ENCODE data around the gene TNPO2. TPM values are rescaled to one million over a fixed set of nuclear protein-coding genes. Genes with fewer than 3 reads are reported as not detected.
"Not testable (repeated sequence)": the region's sequence is repeated elsewhere in the genome, so short reads cannot be mapped to it uniquely, and the experiment has no call there.

TNPO2 gene
- total RNA-seq, 2 donors from 2014 or later = 106 to 113 TPM

- not testable (repeated sequence) for H3K27ac Mint-ChIP-seq; H3K4me1 ChIP-seq (ENCODE audit: control insufficient read depth, insufficient read depth, low read length); H3K9me3 ChIP-seq (ENCODE audit: control insufficient read depth, low read length); DNase-seq; H3K27ac ChIP-seq (ENCODE audit: low read depth, low read length); H3K27me3 ChIP-seq (ENCODE audit: control insufficient read depth, insufficient read depth, low read length, poor library complexity, severe bottlenecking); H3K4me3 ChIP-seq (ENCODE audit: low read length); H3K4me3 Mint-ChIP-seq; H3K9me3 Mint-ChIP-seq; H3K9ac ChIP-seq (ENCODE audit: extremely low read depth, low read length, poor library complexity, severe bottlenecking); H3K4me1 Mint-ChIP-seq; H3K27me3 Mint-ChIP-seq (ENCODE audit: insufficient read depth)
- WGBS, 2 experiments (ENCODE audit: insufficient coverage in 1 of 2, insufficient read length in 1 of 2) = 73% methylated on average over 12 of the region's 14 CpGs; no CpG with 5 or more reads in 1 of the 2 experiments
- H3K36me3 ChIP-seq (ENCODE audit: control insufficient read depth, insufficient read depth, low read length) = peaks cover 83% of the 10 kb centered on the region
- TF ChIP-seq CTCF (conservative IDR thresholded peaks at IDR 0.05) = peak; percentile 63
- H3K36me3 Mint-ChIP-seq (ENCODE audit: low read depth) = peaks cover 73% of the 10 kb centered on the region
Measured at GRCh38 chr19:12712077-12712476, 11.7 kb downstream of the TNPO2 start.

GRCh38 chr19:12711187-12711586, 12.5 kb downstream of the TNPO2 start:
- no peak overlapping the region for H3K9ac ChIP-seq (ENCODE audit: extremely low read depth, low read length, poor library complexity, severe bottlenecking)
- no peaks in the 10 kb centered on the region for H3K27me3 ChIP-seq (ENCODE audit: control insufficient read depth, insufficient read depth, low read length, poor library complexity, severe bottlenecking)
- Mint-ChIP-seq H3K9me3 (no peaks in the 10 kb centered on the region), H3K4me3 (no peak overlapping the region), H3K27ac (no peak overlapping the region), H3K4me1 (no peaks in the 10 kb centered on the region), H3K27me3 (ENCODE audit: insufficient read depth) (no peaks in the 10 kb centered on the region), H3K36me3 (ENCODE audit: low read depth) (peaks cover 76% of the 10 kb centered on the region)
- no peak for DNase-seq
- WGBS, 2 experiments (ENCODE audit: insufficient coverage in 1 of 2, insufficient read length in 1 of 2) = 96 to 99% methylated on average over 9 to 17 of the region's 17 CpGs
- no peak overlapping the region for H3K27ac ChIP-seq (ENCODE audit: low read depth, low read length)
- peaks cover 83% of the 10 kb centered on the region for H3K36me3 ChIP-seq (ENCODE audit: control insufficient read depth, insufficient read depth, low read length)
- no peaks in the 10 kb centered on the region for H3K4me1 ChIP-seq (ENCODE audit: control insufficient read depth, insufficient read depth, low read length)
- no peak overlapping the region for H3K4me3 ChIP-seq (ENCODE audit: low read length)
- H3K9me3 ChIP-seq (ENCODE audit: control insufficient read depth, low read length) = no peaks in the 10 kb centered on the region
- TF ChIP-seq CTCF (conservative IDR thresholded peaks at IDR 0.05) = no peak

- Mint-ChIP-seq H3K36me3 (ENCODE audit: low read depth) (peaks cover 74% of the 10 kb centered on the region), H3K4me1 (no peaks in the 10 kb centered on the region), H3K27ac (no peak overlapping the region), H3K4me3 (no peak overlapping the region), H3K27me3 (ENCODE audit: insufficient read depth) (no peaks in the 10 kb centered on the region), H3K9me3 (no peaks in the 10 kb centered on the region)
- TF ChIP-seq CTCF (conservative IDR thresholded peaks at IDR 0.05) = no peak
- no peak overlapping the region for H3K4me3 ChIP-seq (ENCODE audit: low read length)
- peaks cover 81% of the 10 kb centered on the region for H3K36me3 ChIP-seq (ENCODE audit: control insufficient read depth, insufficient read depth, low read length)
- no peak overlapping the region for H3K27ac ChIP-seq (ENCODE audit: low read depth, low read length)
- no peak for DNase-seq
- H3K4me1 ChIP-seq (ENCODE audit: control insufficient read depth, insufficient read depth, low read length) = no peaks in the 10 kb centered on the region
- no peak overlapping the region for H3K9ac ChIP-seq (ENCODE audit: extremely low read depth, low read length, poor library complexity, severe bottlenecking)
- WGBS, 2 experiments (ENCODE audit: insufficient coverage in 1 of 2, insufficient read length in 1 of 2) = 95 to 96% methylated on average over 8 of the region's 8 CpGs
- no peaks in the 10 kb centered on the region for H3K9me3 ChIP-seq (ENCODE audit: control insufficient read depth, low read length)
- H3K27me3 ChIP-seq (ENCODE audit: control insufficient read depth, insufficient read depth, low read length, poor library complexity, severe bottlenecking) = no peaks in the 10 kb centered on the region
Measured at GRCh38 chr19:12708641-12709040, 15.1 kb downstream of the TNPO2 start.

All from endodermal cell (in vitro differentiated cells).